ENCODE measurements around the gene ALS2CL.

DNA sequence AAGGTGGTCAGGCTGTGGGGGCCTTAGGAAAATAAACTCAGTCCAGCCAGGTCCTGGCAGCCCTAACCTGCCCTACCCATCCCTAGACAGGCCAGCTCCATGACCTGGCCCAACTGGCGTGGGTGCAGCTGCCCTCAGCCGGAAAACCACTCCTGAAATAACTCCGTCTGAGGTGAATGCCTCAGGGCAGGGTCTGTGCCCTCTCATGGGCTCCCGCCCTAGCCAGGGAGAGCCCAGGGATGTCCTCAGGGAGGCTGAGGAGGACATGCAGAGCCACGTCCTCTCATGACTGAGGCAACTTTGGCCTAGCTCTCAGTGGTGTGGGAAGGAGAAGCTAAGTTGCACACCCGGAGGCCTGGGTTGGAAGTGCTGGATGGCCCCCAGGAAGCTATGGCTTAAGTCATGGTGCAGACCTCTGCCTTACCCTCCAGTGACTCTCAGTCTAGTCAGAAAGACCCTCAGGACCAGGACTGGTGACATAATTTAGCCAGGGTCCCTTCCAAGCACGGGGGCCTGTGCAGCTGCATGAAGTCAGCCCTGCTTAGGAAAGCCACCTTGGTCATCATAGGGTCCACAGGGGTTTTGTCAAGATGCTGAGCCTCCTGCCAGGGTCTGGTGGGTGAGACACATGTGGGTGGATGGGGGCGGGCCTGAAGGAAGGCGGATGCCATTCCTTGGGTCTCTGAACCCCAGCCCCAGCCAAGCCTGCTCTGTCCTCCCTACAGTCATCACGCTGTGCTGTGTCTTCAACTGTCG lies 15.1 kb upstream of the ALS2CL start:
- TF ChIP-seq, protein P1, sequence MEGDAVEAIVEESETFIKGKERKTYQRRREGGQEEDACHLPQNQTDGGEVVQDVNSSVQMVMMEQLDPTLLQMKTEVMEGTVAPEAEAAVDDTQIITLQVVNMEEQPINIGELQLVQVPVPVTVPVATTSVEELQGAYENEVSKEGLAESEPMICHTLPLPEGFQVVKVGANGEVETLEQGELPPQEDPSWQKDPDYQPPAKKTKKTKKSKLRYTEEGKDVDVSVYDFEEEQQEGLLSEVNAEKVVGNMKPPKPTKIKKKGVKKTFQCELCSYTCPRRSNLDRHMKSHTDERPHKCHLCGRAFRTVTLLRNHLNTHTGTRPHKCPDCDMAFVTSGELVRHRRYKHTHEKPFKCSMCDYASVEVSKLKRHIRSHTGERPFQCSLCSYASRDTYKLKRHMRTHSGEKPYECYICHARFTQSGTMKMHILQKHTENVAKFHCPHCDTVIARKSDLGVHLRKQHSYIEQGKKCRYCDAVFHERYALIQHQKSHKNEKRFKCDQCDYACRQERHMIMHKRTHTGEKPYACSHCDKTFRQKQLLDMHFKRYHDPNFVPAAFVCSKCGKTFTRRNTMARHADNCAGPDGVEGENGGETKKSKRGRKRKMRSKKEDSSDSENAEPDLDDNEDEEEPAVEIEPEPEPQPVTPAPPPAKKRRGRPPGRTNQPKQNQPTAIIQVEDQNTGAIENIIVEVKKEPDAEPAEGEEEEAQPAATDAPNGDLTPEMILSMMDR (IDR thresholded peaks at IDR 0.05), result no peak
- no peak for TF ChIP-seq POLR2A (IDR thresholded peaks at IDR 0.05)

Measured in ovary (tissue), 3 donors.